Sigmoid colon (tissue), 7 donors: ENCODE data around the gene ATP1A2. TPM values are rescaled to one million over a fixed set of nuclear protein-coding genes. Genes with fewer than 3 reads are reported as not detected.

Source experiments
- DNase-seq: peaks from one replicate; pipeline ENCODE4 v3.0.0-alpha.2; 2019
- H3K27ac ChIP-seq, 4 donors: fragments of 200-600 bp; sonication (generic); one replicate each; pipeline ENCODE4 v1.5.1; 2016 to 2019; ENCODE audit warnings: mild to moderate bottlenecking in 1 of 4
- H3K27me3 ChIP-seq, 3 donors: fragments of 200-600 bp; sonication (generic); one replicate each; pipeline ENCODE4 v1.5.1; 2019; ENCODE audit warnings: mild to moderate bottlenecking in 1 of 3
- H3K36me3 ChIP-seq, 4 donors: fragments of 200-600 bp; sonication (generic); one replicate each; pipeline ENCODE4 v1.5.1; 2016 to 2019
- H3K4me1 ChIP-seq, 4 donors: fragments of 200-600 bp; sonication (generic); one replicate each; pipeline ENCODE4 v1.5.1; 2017 to 2019
- H3K4me3 ChIP-seq, 4 donors: fragments of 200-600 bp; sonication (generic); one replicate each; pipeline ENCODE4 v1.5.1; 2017 to 2019; ENCODE audit warnings: mild to moderate bottlenecking in 2 of 4, moderate library complexity in 1 of 4
- H3K9me3 ChIP-seq, 4 donors: fragments of 200-600 bp in 3 of 4; sonication (generic) in 3 of 4; one replicate each; pipeline versions ENCODE4 v1.5.1 to v1.6.1; 2013 to 2019
- CTCF ChIP-seq, 4 experiments: fragments of 450-650 bp in 3 of 4; fragments of 200-600 bp in 1 of 4; IDR thresholded peaks; one replicate each; pipeline ENCODE4 v1.5.1; 2016 to 2019; ENCODE audit warnings: antibody characterized with exemption in 4 of 4, mild to moderate bottlenecking in 3 of 4, moderate library complexity in 2 of 4
- EP300 ChIP-seq, 4 donors: sonication (generic); formaldehyde crosslinking; IDR thresholded peaks; one replicate each; pipeline ENCODE4 v1.6.1; 2017; ENCODE audit warnings: antibody characterized with exemption in 4 of 4
- POLR2A ChIP-seq, 2 donors: fragments of 450-650 bp; IDR thresholded peaks; one replicate each; pipeline ENCODE4 v1.6.1; 2016; ENCODE audit warnings: antibody characterized with exemption in 2 of 2, mild to moderate bottlenecking in 2 of 2, moderate library complexity in 2 of 2
- POLR2AphosphoS5 ChIP-seq, 4 donors: sonication (generic); formaldehyde crosslinking; IDR thresholded peaks; one replicate each; pipeline ENCODE4 v1.6.1; 2017; ENCODE audit warnings: antibody characterized with exemption in 4 of 4
- WGBS, 2 donors: extraction: QIAGEN DNeasy Blood & Tissue Kit; methylation state at CpG; one replicate each; pipeline ENCODE4 v1.1.7; 2013; 5-methylcytosine and 5-hydroxymethylcytosine counted together
- intact Hi-C: fragments of 100-400 bp; cut with DNase I; formaldehyde crosslinking; loops from one replicate; pipeline ENCODE4 v1.15.1; 2023
- polyA plus RNA-seq, 3 donors: library from polyadenylated mRNA; stranded (reverse); fragments of 200-250 nt; gene quantifications; one replicate each; pipeline ENCODE4 v1.2.3, GENCODE V29; 2013
- total RNA-seq, 4 donors: library from RNA; depleted of rRNA; stranded (reverse); fragments of >200 nt; gene quantifications; one replicate each; pipeline ENCODE4 v1.1.0, GENCODE V29; 2016
- donor health status: healthy with polysubstance abuse.
- donor health status: Bipolar disorder and iron deficiency.
- donor health status: healthy.

ATP1A2 gene
- total and polyA plus RNA-seq, 7 donors: 0.92 to 153 (median 60.7) TPM

DNA sequence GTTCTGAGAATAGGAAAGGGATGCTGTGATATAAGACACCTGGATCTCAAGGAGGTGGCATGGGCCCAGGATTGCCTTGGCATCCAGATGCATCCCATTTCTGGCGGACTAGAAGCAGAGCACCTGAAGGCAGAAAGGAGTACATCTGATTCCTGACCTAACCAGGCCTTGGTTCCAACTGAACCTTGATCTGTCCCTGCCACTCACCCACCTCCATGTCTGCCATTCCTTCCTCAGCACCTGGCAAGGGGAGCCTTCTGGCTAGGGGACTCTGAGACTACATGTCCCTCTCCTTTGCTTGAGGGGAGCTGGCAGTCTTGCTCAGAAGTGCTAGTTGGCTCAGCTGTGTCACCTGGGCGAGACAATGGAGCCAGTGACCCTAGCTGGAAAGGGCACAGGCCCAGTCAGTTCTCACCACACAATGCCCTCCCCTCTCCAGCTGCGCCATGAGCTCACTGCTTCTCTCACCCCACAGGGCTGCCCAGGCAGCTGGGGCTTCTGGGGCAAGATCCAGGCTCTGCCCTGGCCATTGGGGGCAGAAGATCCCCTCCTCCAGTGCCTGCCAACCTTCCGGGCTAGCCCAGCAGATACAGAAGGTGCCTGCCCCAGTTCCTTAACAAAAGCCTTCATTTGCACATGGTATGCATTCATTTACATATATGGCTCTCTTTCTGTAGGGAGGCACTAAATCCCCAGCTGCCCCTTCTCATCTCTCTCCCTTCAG lies 20.0 kb upstream of the ATP1A2 start:
- Histone ChIP-seq H3K9me3 (no peaks in the 10 kb centered on the region), H3K36me3 (peaks cover 6 to 44% (median 12%) of the 10 kb centered on the region in 4 donors), H3K27ac (no peak overlapping the region), H3K27me3 (no peaks in the 10 kb centered on the region), H3K4me3 (no peak overlapping the region), H3K4me1 (peaks cover 0 to 34% (median 28%) of the 10 kb centered on the region in 4 donors)
- 93 to 96% methylated on average over 4 of the region's 4 CpGs for WGBS, 2 donors
- no peak for TF ChIP-seq POLR2AphosphoS5 (IDR thresholded peaks at IDR 0.05)
- TF ChIP-seq POLR2A (IDR thresholded peaks at IDR 0.05): no peak
- no peak for TF ChIP-seq CTCF (IDR thresholded peaks at IDR 0.05)
- no peak for TF ChIP-seq EP300 (IDR thresholded peaks at IDR 0.05)
- intact Hi-C loops: loop anchor here (5.0 kb wide), 2 partner anchors 63 to 247 kb away; partner anchors contain the start of genes COPA, NCSTN and PIGM
- DNase-seq: no peak

GRCh38 chr1:160096274-160097116 lies 19.1 kb upstream of the ATP1A2 start:
- WGBS, 2 donors: 80 to 81% methylated on average over 4 of the region's 4 CpGs
- peak; percentile 85 for DNase-seq
- Histone ChIP-seq H3K27me3 (no peaks in the 10 kb centered on the region), H3K36me3 (peaks cover 6 to 35% (median 12%) of the 10 kb centered on the region in 4 donors), H3K9me3 (no peaks in the 10 kb centered on the region), H3K27ac (peak overlapping the region in 3 of 4 donors; percentile 91 to 96 (median 94)), H3K4me1 (peaks cover 0 to 40% (median 33%) of the 10 kb centered on the region in 4 donors), H3K4me3 (no peak overlapping the region)
- intact Hi-C loops: loop anchor here (5.0 kb wide), 2 partner anchors 64 to 246 kb away; partner anchors contain the start of genes COPA, NCSTN and PIGM
- TF ChIP-seq EP300 (IDR thresholded peaks at IDR 0.05): no peak
- TF ChIP-seq POLR2AphosphoS5 (IDR thresholded peaks at IDR 0.05): no peak
- no peak for TF ChIP-seq POLR2A (IDR thresholded peaks at IDR 0.05)
- TF ChIP-seq CTCF (IDR thresholded peaks at IDR 0.05): no peak

DNA sequence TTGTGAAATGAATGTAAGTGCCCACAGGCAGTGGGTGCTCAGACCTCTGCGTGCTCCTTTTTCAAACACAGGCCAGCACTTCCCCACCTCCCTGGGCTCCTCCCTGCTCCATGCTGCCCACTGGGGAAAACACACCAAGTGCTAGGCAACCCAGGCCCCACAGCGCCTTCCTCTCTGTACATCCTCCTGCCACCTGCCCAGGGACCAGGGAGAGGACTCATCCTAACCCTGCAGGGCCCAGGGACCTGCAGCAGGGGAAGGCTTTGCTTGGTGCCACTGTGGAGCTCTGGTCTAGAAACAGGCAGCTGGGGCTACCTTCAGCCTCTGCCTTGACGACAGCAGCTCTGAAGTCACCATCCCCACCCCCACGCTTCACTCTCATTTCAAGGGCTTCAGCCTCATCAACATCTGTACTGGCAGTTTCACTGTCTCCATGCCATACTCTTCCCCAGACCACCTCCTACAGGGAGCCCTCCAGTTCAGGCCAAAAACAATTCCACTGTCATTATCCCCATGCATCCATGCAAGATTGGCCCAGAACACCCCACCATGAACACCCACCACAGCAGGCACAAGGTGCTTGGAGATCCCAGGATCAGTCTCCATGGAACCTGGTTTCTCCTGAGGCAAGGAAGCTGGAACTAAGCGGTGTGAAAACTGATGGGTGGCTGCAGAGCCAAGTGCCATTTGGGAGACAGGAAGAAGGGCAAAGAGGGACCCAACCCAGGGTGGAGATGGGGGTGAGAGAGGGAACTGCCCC lies 18.2 kb upstream of the ATP1A2 start:
- TF ChIP-seq EP300 (IDR thresholded peaks at IDR 0.05): no peak
- TF ChIP-seq POLR2A (IDR thresholded peaks at IDR 0.05): no peak
- TF ChIP-seq POLR2AphosphoS5 (IDR thresholded peaks at IDR 0.05): no peak
- no peak for TF ChIP-seq CTCF (IDR thresholded peaks at IDR 0.05)
- Histone ChIP-seq H3K4me1 (peaks cover 0 to 48% (median 41%) of the 10 kb centered on the region in 4 donors), H3K36me3 (peaks cover under 1 to 27% (median 6%) of the 10 kb centered on the region in 4 donors), H3K4me3 (peak overlapping the region; percentile 56 to 90 (median 76)), H3K27ac (peak overlapping the region; percentile 91 to 98 (median 95)), H3K27me3 (no peaks in the 10 kb centered on the region), H3K9me3 (no peaks in the 10 kb centered on the region)
- intact Hi-C loops: loop anchor here (5.0 kb wide), 2 partner anchors 65 to 245 kb away; partner anchors contain the start of genes COPA, NCSTN and PIGM
- 63 to 71% methylated on average over 5 of the region's 5 CpGs for WGBS, 2 donors
- no peak for DNase-seq
